ENCODE measurements around the gene PDE4B. TPM values are rescaled to one million over a fixed set of nuclear protein-coding genes. Genes with fewer than 3 reads are reported as not detected.
"Not testable (repeated sequence)": the region's sequence is repeated elsewhere in the genome, so short reads cannot be mapped to it uniquely, and the experiment has no call there.

PDE4B gene
- total and polyA plus RNA-seq, 7 experiments from 2014 or later, result 43.5 to 99.2 (median 46.7) TPM

- no peak overlapping the region for H3K4me3 ChIP-seq (ENCODE audit: low read length)
- ChIA-PET CTCF (interaction anchor here (0.7 to 5.0 kb wide), 6 partner anchors 10 to 541 kb away, joined by 3 to 80 read pairs (median 4); no protein-coding TSS in a partner anchor), POLR2A (no interaction called here)
- intact Hi-C loops (cut with micrococcal nuclease), result no loop called here
- Mint-ChIP-seq H3K36me3 (no peaks in the 10 kb centered on the region), H3K4me3 (no peak overlapping the region), H3K27ac (no peak overlapping the region), H3K27me3 (peaks cover 0 to 12% (median 8%) of the 10 kb centered on the region in 5 donors), H3K4me1 (peaks cover 0 to 12% (median 0%) of the 10 kb centered on the region in 7 donors), H3K9me3 (peaks cover 0 to 7% (median 0%) of the 10 kb centered on the region in 11 donors)
- no peaks in the 10 kb centered on the region for H3K36me3 ChIP-seq (ENCODE audit: control insufficient read depth in 2 of 3, insufficient read depth in 3 of 3, low read length in 3 of 3)
- ATAC-seq (no peak), DNase-seq (no peak)
- no peaks in the 10 kb centered on the region for H3K9me3 ChIP-seq (ENCODE audit: control insufficient read depth in 2 of 3, low read length in 3 of 3)
- no peaks in the 10 kb centered on the region for H3K27me3 ChIP-seq (ENCODE audit: control insufficient read depth in 2 of 2, insufficient read depth in 2 of 2, low read length in 2 of 2)
- H3K27ac ChIP-seq (ENCODE audit: low read depth, low read length), result no peak overlapping the region
- H3K4me1 ChIP-seq (ENCODE audit: control insufficient read depth in 2 of 2, insufficient read depth in 2 of 2, low read length in 2 of 2), result no peaks in the 10 kb centered on the region
Observed at GRCh38 chr1:65963156-65963888, 170.6 kb downstream of the PDE4B start.

- ChIA-PET POLR2A (interaction anchor here (1.1 kb wide), 1 partner anchor 482 kb away, joined by 4 read pairs; no protein-coding TSS in a partner anchor), CTCF (interaction anchor here (0.7 to 2.7 kb wide), 4 partner anchors 9 to 540 kb away, joined by 3 to 23 read pairs (median 4); no protein-coding TSS in a partner anchor)
- Mint-ChIP-seq H3K27ac (no peak overlapping the region), H3K4me1 (peaks cover 0 to 9% (median 0%) of the 10 kb centered on the region in 7 donors), H3K9me3 (peaks cover 0 to 7% (median 0%) of the 10 kb centered on the region in 11 donors), H3K36me3 (no peaks in the 10 kb centered on the region), H3K4me3 (no peak overlapping the region), H3K27me3 (peaks cover 0 to 12% (median 8%) of the 10 kb centered on the region in 5 donors)
- no peak overlapping the region for H3K4me3 ChIP-seq (ENCODE audit: low read length)
- H3K36me3 ChIP-seq (ENCODE audit: control insufficient read depth in 2 of 3, insufficient read depth in 3 of 3, low read length in 3 of 3), result no peaks in the 10 kb centered on the region
- DNase-seq (no peak), ATAC-seq (no peak)
- no peak overlapping the region for H3K27ac ChIP-seq (ENCODE audit: low read depth, low read length)
- no peaks in the 10 kb centered on the region for H3K4me1 ChIP-seq (ENCODE audit: control insufficient read depth in 2 of 2, insufficient read depth in 2 of 2, low read length in 2 of 2)
- no peaks in the 10 kb centered on the region for H3K9me3 ChIP-seq (ENCODE audit: control insufficient read depth in 2 of 3, low read length in 3 of 3)
- no peaks in the 10 kb centered on the region for H3K27me3 ChIP-seq (ENCODE audit: control insufficient read depth in 2 of 2, insufficient read depth in 2 of 2, low read length in 2 of 2)
- intact Hi-C loops (cut with micrococcal nuclease), result no loop called here
Observed at GRCh38 chr1:65964123-65964522, 171.4 kb downstream of the PDE4B start.

DNA sequence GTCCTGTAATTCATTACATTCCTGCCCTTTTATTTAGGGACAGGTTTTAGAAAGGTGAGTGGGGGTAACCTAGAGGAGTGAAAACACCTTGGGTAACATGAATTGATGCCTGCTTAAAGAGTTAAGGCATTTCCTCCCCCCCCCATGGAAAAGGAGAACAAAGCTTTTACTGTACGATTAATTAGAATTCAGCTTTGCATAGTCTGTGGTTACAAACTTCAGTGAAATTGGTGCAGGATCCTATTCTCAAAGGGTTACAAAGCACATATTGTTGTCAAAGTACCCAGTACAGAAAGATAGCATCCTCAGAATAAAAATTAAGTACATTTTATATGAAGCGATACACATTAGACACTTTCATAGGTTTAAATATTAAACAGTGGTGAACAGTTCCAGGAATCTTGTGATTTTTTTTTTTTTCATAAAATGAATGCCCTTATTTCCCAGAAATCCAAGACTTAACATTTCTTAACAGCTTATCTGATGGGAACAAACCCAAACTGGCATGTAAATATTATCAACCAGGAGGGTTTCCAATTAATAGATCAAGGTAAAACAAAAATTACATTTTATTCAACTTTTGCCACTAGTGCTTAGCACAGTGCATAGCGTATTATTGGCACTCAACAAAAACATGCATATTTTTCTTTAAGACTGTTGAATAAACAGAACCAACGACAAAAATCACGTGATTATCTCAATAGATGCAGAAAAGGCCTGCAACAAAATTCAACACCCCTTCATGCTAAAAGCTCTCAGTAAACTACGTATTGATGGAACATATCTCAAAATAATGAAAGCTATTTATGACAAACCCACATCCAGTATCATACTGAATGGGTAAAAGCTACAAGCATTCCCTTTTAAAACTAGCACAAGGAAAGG lies 172.7 kb downstream of the PDE4B start:
- no peaks in the 10 kb centered on the region for H3K36me3 Mint-ChIP-seq
- ChIA-PET POLR2A (interaction anchor here (1.1 kb wide), 1 partner anchor 481 kb away, joined by 4 read pairs; no protein-coding TSS in a partner anchor), CTCF (interaction anchor here (0.8 kb wide), 1 partner anchor 278 kb away, joined by 3 read pairs; no protein-coding TSS in a partner anchor)

DNA sequence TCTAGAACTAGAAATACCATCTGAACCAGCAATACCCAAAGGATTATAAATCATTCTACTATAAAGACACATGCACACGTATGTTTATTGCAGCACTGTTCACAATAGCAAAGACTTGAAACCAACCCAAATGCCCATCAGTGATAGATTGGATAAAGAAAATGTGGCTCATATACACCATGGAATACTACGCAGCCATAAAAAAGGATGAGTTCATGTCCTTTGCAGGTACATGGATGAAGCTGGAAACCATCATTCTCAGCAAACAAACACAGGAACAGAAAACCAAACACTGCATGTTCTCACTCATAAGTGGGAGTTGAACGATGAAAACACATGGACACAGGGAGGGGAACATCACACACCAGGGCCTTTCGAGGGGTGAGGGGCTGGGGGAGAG lies 174.8 kb downstream of the PDE4B start:
- H3K4me3 Mint-ChIP-seq; intact Hi-C loops (cut with micrococcal nuclease); H3K9me3 ChIP-seq (ENCODE audit: control insufficient read depth in 2 of 3, low read length in 3 of 3); H3K4me3 ChIP-seq (ENCODE audit: low read length); H3K4me1 ChIP-seq (ENCODE audit: control insufficient read depth in 2 of 2, insufficient read depth in 2 of 2, low read length in 2 of 2); ATAC-seq; POLR2A ChIA-PET; H3K27me3 ChIP-seq (ENCODE audit: control insufficient read depth in 2 of 2, insufficient read depth in 2 of 2, low read length in 2 of 2); H3K27ac ChIP-seq (ENCODE audit: low read depth, low read length); H3K36me3 Mint-ChIP-seq; H3K36me3 ChIP-seq (ENCODE audit: control insufficient read depth in 2 of 3, insufficient read depth in 3 of 3, low read length in 3 of 3); H3K27ac Mint-ChIP-seq; H3K4me1 Mint-ChIP-seq; CTCF ChIA-PET; H3K9me3 Mint-ChIP-seq; DNase-seq: not testable (repeated sequence)
- H3K27me3 Mint-ChIP-seq, result peaks cover 6 to 20% (median 9%) of the 10 kb centered on the region in 5 donors

More for the DNA sequence above, 172.7 kb downstream of the PDE4B start:
- no peak for DNase-seq
- Mint-ChIP-seq H3K27ac (no peak overlapping the region), H3K9me3 (peaks cover 0 to 7% (median 0%) of the 10 kb centered on the region in 11 donors), H3K27me3 (peaks cover 0 to 11% (median 8%) of the 10 kb centered on the region in 5 donors), H3K4me3 (no peak overlapping the region), H3K4me1 (peaks cover 0 to 2% (median 0%) of the 10 kb centered on the region in 7 donors)
- Histone ChIP-seq H3K4me1 (ENCODE audit: control insufficient read depth in 2 of 2, insufficient read depth in 2 of 2, low read length in 2 of 2) (no peaks in the 10 kb centered on the region), H3K27ac (ENCODE audit: low read depth, low read length) (no peak overlapping the region), H3K4me3 (ENCODE audit: low read length) (no peak overlapping the region), H3K9me3 (ENCODE audit: control insufficient read depth in 2 of 3, low read length in 3 of 3) (no peaks in the 10 kb centered on the region), H3K27me3 (ENCODE audit: control insufficient read depth in 2 of 2, insufficient read depth in 2 of 2, low read length in 2 of 2) (no peaks in the 10 kb centered on the region), H3K36me3 (ENCODE audit: control insufficient read depth in 2 of 3, insufficient read depth in 3 of 3, low read length in 3 of 3) (no peaks in the 10 kb centered on the region)
- intact Hi-C loops (cut with micrococcal nuclease), result no loop called here
- ATAC-seq, result no peak

DNA sequence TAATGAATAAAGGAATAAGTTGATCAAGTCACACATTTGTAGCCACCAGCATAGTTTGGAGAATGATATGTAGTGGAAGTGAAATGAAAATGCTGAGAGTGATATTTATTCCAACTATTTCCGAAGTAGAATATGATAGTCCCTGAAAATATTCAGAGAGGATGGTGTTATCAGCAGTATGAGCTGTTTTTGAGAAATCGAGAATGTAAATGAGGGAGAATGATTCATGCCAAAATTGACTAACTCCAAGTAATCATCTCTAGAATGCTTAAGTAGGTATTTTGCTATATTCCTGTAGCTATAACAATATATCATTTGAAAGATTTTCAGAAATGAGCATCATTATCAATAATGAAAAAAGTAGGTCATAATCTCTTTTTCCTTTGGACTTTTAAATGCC lies 178.9 kb downstream of the PDE4B start:
- POLR2A ChIA-PET, result no interaction called here
- peaks cover 0 to 9% (median 5%) of the 10 kb centered on the region in 5 donors for H3K36me3 Mint-ChIP-seq
- Histone ChIP-seq H3K4me1 (ENCODE audit: control insufficient read depth in 2 of 2, insufficient read depth in 2 of 2, low read length in 2 of 2) (no peaks in the 10 kb centered on the region), H3K27me3 (ENCODE audit: control insufficient read depth in 2 of 2, insufficient read depth in 2 of 2, low read length in 2 of 2) (no peaks in the 10 kb centered on the region), H3K4me3 (ENCODE audit: low read length) (no peak overlapping the region), H3K36me3 (ENCODE audit: control insufficient read depth in 2 of 3, insufficient read depth in 3 of 3, low read length in 3 of 3) (no peaks in the 10 kb centered on the region), H3K27ac (ENCODE audit: low read depth, low read length) (no peak overlapping the region), H3K9me3 (ENCODE audit: control insufficient read depth in 2 of 3, low read length in 3 of 3) (peaks cover 0 to 17% (median 0%) of the 10 kb centered on the region in 3 experiments)
- H3K27me3 Mint-ChIP-seq, result peaks cover 0 to 16% (median 9%) of the 10 kb centered on the region in 5 donors
- H3K27ac Mint-ChIP-seq, result no peak overlapping the region
- H3K9me3 Mint-ChIP-seq, result peaks cover 9 to 26% (median 13%) of the 10 kb centered on the region in 11 donors
- DNase-seq (no peak), ATAC-seq (no peak)
- intact Hi-C loops (cut with micrococcal nuclease), result no loop called here
- CTCF ChIA-PET, result no interaction called here
- H3K4me1 Mint-ChIP-seq, result no peaks in the 10 kb centered on the region
- H3K4me3 Mint-ChIP-seq, result no peak overlapping the region

DNA sequence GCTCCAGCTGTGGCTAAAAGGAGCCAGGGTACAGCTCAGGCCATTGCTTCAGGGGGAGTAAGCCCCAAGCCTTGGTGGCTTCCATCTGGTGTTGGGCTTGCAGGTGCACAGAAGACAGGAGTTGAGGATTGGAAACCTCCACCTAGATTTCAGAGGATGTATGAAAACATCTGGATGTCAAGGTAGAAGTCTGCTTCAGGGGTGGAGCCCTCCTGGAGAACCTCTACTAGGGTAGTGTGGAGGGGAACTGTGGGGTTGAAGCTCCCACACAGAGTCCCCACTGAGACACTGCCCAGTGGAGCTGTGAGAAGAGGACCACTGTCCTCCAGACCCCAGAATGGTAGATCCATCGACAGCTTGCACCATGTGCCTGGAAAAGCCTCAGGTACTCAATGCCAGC lies 183.0 kb downstream of the PDE4B start:
- H3K27me3 Mint-ChIP-seq, result peaks cover 12 to 23% (median 18%) of the 10 kb centered on the region in 5 donors
- no peaks in the 10 kb centered on the region for H3K4me1 Mint-ChIP-seq
- CTCF ChIA-PET, result no interaction called here
- no peak for DNase-seq
- H3K27ac ChIP-seq (ENCODE audit: low read depth, low read length), result no peak overlapping the region
- no peak overlapping the region for H3K4me3 ChIP-seq (ENCODE audit: low read length)
- H3K36me3 ChIP-seq (ENCODE audit: control insufficient read depth in 2 of 3, insufficient read depth in 3 of 3, low read length in 3 of 3), result no peaks in the 10 kb centered on the region
- POLR2A ChIA-PET, result no interaction called here
- no peaks in the 10 kb centered on the region for H3K4me1 ChIP-seq (ENCODE audit: control insufficient read depth in 2 of 2, insufficient read depth in 2 of 2, low read length in 2 of 2)
- H3K27me3 ChIP-seq (ENCODE audit: control insufficient read depth in 2 of 2, insufficient read depth in 2 of 2, low read length in 2 of 2), result no peaks in the 10 kb centered on the region
- H3K36me3 Mint-ChIP-seq, result peaks cover 0 to 9% (median 8%) of the 10 kb centered on the region in 5 donors
- peaks cover 9 to 33% (median 19%) of the 10 kb centered on the region in 11 donors for H3K9me3 Mint-ChIP-seq
- no peak overlapping the region for H3K4me3 Mint-ChIP-seq
- no peak overlapping the region for H3K27ac Mint-ChIP-seq
- peaks cover 0 to 17% (median 0%) of the 10 kb centered on the region in 3 experiments for H3K9me3 ChIP-seq (ENCODE audit: control insufficient read depth in 2 of 3, low read length in 3 of 3)
- intact Hi-C loops (cut with micrococcal nuclease), result no loop called here
- no peak for ATAC-seq
